IgD-negative memory B cell (primary cell): ENCODE results near the gene SLC24A3. TPM values are rescaled to one million over a fixed set of nuclear protein-coding genes. Genes with fewer than 3 reads are reported as not detected.
A peak's percentile ranks its signal among the peaks of the same experiment; 100 is the strongest.

Experiments
- H3K27ac Mint-ChIP-seq, 3 donors: one replicate each; pipeline ENCODE4 v1.8.0; 2020 to 2022; ENCODE audit warnings: mild to moderate bottlenecking in 3 of 3, mixed read lengths in 3 of 3, moderate library complexity in 1 of 3
- H3K27me3 Mint-ChIP-seq: one replicate; pipeline ENCODE4 v1.8.0; 2021; ENCODE audit warnings: mixed read lengths
- H3K36me3 Mint-ChIP-seq: one replicate; pipeline ENCODE4 v1.8.0; 2020; ENCODE audit warnings: mild to moderate bottlenecking, mixed read lengths
- H3K4me1 Mint-ChIP-seq, 3 donors: one replicate each; pipeline ENCODE4 v1.8.0; 2020 to 2022; ENCODE audit warnings: mixed read lengths in 3 of 3, mild to moderate bottlenecking in 1 of 3
- H3K4me3 Mint-ChIP-seq, 4 donors: one replicate each; pipeline ENCODE4 v1.8.0; 2020 to 2022; ENCODE audit warnings: mild to moderate bottlenecking in 4 of 4, mixed read lengths in 4 of 4, moderate library complexity in 3 of 4
- H3K9me3 Mint-ChIP-seq, 3 donors: one replicate each; pipeline ENCODE4 v1.8.0; 2020 to 2021; ENCODE audit warnings: mixed read lengths in 3 of 3, mild to moderate bottlenecking in 1 of 3
- polyA plus RNA-seq: library from polyadenylated mRNA; unstranded; fragments of 300-500 nt; fragmentation: Illumina TruSeq; gene quantifications from one replicate; pipeline ENCODE4 v1.2.3, GENCODE V29; 2021

Gene SLC24A3
- polyA plus RNA-seq, 1 donor from 2014 or later, result not detected

DNA sequence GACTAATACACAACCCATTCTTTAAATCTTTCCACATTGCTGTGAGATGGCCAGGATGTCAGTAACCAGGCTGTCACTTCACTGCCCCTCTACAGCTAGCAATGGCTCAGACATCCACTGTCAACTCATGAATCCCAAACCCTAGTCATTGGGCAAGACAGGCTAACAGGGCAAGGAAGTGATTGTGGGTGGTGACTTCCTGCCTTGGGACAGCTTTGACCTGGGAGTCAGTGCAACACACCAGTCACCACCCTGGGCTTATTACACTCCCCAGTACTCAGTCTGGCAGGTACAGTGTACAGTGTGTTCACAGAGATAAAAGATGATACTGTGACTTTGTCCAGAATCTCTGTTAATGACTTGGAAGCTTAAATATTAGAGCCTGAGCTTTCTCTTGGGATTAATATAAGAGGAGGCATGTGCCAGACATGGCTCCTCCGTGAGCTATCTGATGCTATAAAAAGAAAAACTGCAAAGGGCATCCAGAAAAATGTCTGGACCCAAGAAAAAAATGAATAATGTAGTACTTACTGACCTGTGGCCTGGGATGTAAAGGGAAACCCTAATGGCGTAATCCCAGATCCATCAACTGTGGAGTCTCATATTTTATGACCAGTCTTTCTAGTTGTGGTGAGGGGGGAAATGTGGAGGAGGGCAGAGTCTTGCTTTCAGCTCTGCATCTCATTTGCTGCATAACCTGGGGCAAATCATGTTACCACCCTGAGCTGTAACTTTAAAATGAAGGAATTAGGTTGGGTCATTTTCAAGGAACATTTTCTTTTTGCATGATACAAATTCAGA lies 244.4 kb downstream of the SLC24A3 start:
- H3K27me3 Mint-ChIP-seq, result no peaks in the 10 kb centered on the region
- no peaks in the 10 kb centered on the region for H3K36me3 Mint-ChIP-seq

DNA sequence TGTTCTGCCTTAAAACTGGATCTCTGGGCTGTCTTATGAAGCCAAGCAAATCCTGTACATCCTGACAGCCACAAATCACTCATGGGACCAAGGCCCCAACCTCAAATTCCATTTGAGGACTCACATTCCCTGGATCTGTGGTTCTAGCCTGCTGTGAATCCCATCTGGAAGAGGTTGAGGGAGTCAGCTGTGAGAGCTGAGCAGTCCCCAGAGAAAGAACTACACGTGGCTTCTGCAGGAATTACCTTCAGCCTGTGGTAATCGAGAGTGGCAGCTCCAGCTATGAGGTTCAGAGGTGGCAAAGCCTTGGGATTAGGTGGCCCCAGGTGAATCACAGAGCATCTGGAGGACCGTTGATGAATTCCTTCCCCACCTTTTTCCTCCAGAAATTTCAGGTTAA lies 245.2 kb downstream of the SLC24A3 start:
- H3K4me3 Mint-ChIP-seq, result no peak overlapping the region
- no peaks in the 10 kb centered on the region for H3K27me3 Mint-ChIP-seq
- H3K9me3 Mint-ChIP-seq, result no peaks in the 10 kb centered on the region
- H3K27ac Mint-ChIP-seq, result no peak overlapping the region
- no peaks in the 10 kb centered on the region for H3K36me3 Mint-ChIP-seq
- H3K4me1 Mint-ChIP-seq, result no peaks in the 10 kb centered on the region

More for the DNA sequence above, 244.4 kb downstream of the SLC24A3 start:
- Mint-ChIP-seq H3K9me3 (no peaks in the 10 kb centered on the region), H3K27ac (peak overlapping the region in 1 of 3 donors; percentile 21), H3K4me1 (no peaks in the 10 kb centered on the region), H3K4me3 (no peak overlapping the region)

DNA sequence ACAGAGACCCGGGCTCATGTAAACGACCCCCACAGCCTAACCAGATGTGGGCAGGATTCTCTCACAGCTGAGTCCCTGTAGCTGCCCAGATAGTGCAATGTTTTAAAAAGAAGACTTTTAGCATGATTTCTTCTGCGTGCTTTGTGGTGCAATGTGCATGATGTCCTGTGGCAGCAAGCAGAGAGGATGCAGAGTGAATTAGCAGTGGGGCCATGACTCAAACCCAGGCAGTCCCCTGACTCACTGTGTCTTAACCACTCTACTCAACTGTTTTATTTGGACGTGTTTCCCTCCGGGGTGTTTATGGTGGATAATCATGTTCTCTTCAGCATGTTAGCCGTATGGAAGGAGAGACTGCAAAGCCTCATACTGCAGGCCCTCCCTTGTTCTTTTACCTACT lies 247.9 kb downstream of the SLC24A3 start:
- Mint-ChIP-seq H3K27ac (no peak overlapping the region), H3K36me3 (no peaks in the 10 kb centered on the region), H3K4me3 (no peak overlapping the region), H3K27me3 (no peaks in the 10 kb centered on the region), H3K4me1 (no peaks in the 10 kb centered on the region), H3K9me3 (peaks cover 0 to 2% (median 0%) of the 10 kb centered on the region in 3 donors)

DNA sequence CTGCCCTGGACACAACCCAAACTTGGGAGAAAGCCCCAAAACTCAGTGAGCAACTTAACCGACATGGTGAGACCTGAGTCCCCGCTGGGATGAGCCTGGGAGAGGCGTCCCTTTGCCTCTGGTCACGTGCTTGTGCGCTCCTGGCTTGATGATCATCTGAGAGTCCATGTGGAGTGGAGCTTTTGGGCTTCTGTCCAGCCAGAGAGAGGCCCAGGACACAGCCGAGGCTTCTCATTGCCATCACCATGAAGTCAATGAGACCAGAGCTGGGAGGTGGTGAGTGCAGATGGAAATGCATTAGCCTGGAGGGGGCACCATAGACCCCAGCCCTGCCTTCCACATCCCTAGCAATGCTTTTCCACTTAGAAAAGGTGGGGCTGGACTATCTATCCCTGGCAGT lies 250.0 kb downstream of the SLC24A3 start:
- Mint-ChIP-seq H3K27ac (no peak overlapping the region), H3K4me3 (no peak overlapping the region), H3K9me3 (peaks cover 0 to 2% (median 0%) of the 10 kb centered on the region in 3 donors), H3K27me3 (no peaks in the 10 kb centered on the region), H3K36me3 (no peaks in the 10 kb centered on the region), H3K4me1 (no peaks in the 10 kb centered on the region)

DNA sequence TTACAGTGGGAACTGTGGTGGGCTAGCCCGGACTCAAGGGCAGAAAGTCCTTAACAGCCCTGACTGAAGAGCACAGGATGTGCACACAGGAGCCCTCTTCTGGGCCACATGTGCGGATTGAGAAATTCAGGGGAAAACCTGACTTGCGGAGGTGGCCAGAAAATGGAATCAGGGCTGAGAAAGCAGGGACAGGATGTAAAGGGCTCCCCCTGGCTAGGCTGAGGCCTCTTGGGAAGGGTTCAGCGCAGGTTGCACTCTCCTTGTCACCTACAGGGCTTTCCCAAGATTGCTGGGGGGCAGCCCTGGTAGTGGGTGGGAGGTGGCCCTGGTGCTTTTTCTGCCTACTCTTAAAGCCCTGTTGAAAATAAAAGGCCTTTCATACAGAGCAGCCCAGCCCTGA lies 251.2 kb downstream of the SLC24A3 start:
- Mint-ChIP-seq H3K9me3 (peaks cover 0 to 2% (median 0%) of the 10 kb centered on the region in 3 donors), H3K36me3 (no peaks in the 10 kb centered on the region), H3K27me3 (no peaks in the 10 kb centered on the region), H3K27ac (no peak overlapping the region), H3K4me1 (no peaks in the 10 kb centered on the region), H3K4me3 (no peak overlapping the region)

DNA sequence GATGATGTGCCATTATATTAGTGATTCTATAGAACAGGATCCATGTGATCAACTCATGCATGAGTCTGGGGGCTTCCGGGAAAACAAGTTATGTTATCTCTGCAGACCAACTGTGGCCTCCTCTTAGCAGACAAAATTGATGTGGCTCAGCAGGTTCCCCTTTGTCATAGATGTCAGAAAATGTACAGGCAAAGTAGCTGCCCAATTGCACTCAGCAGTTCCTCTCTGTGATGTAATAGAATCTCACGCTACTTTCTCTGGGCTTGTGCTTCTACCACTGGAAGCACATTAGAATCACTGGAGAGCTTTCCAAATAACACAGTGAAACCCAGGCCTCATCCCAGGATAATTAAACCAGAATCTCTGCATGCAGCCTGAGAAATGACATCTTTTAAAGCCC lies 253.1 kb downstream of the SLC24A3 start:
- H3K27me3 Mint-ChIP-seq, result no peaks in the 10 kb centered on the region
- no peaks in the 10 kb centered on the region for H3K36me3 Mint-ChIP-seq
- H3K9me3 Mint-ChIP-seq, result peaks cover 0 to 2% (median 0%) of the 10 kb centered on the region in 3 donors
- no peak overlapping the region for H3K4me3 Mint-ChIP-seq
- no peak overlapping the region for H3K27ac Mint-ChIP-seq
- no peaks in the 10 kb centered on the region for H3K4me1 Mint-ChIP-seq

DNA sequence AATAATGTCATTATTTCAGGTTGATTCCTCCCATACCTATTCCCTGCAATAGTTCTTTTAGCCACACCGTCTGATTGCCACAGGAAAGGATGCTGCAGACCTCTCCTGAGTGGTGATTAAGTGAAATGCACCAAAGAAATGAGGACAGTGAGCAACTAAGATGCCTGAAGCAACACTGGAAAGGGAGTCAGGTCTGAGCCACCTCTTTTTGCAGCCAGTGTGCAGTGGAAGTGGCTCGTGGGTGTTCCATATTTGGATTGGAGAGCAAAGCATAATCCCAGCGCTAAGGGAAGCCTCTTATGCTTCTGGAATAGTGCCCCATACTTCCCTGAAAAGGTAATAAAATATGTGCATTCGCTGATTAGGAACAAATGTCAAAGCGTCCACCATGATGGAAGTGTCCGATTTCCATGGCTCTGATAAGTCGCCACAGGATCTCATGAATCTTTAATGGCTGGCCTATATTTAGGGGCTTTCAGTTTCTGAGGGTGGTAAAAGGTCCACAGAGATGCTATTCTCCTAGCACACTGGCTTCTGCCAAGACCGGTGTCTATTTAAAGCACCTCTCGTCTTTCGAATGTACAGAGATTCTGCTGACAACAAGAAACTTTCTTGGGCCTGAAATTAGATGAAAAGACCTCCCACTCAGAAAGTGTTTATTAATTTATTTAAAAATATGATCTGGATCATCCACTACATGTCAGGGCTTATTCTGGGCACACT lies 253.9 kb downstream of the SLC24A3 start:
- no peaks in the 10 kb centered on the region for H3K36me3 Mint-ChIP-seq
- H3K9me3 Mint-ChIP-seq, result peaks cover 0 to 2% (median 0%) of the 10 kb centered on the region in 3 donors
- H3K4me1 Mint-ChIP-seq, result no peaks in the 10 kb centered on the region
- no peaks in the 10 kb centered on the region for H3K27me3 Mint-ChIP-seq
- H3K27ac Mint-ChIP-seq, result no peak overlapping the region
- H3K4me3 Mint-ChIP-seq, result no peak overlapping the region

DNA sequence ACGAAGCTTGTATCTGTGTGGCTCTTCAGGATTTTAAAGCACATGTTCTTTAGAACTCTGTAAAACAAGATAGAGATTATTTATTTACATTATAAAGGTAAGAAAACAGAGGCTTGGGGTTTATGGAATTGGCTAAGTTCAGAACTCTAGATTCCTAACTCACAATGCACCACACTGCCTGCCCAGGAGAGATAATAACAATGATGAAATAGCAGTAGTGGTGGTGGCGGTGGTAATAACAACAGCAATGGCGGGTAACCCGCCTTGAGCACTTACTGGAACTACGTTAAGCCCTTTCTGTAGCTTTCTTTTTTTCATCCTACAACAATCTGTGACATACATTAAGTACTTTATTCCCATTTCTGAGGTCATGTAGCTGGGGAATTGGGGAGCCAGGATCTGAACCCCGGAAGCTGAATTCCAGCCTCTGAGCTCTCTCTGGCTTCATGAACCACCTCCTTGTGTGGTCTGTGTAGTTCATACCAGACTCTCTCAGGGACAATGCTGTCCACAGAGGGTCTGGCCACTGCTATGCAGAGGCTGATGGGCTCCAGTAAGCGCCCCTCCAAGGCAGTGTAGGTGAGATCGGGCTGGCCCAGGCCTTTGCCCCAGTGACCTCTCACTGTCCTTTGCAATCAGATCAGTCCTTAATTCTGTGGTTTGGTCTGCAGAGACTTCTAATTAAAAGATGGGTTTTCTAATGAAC lies 260.9 kb downstream of the SLC24A3 start:
- no peak overlapping the region for H3K4me3 Mint-ChIP-seq
- no peaks in the 10 kb centered on the region for H3K4me1 Mint-ChIP-seq
- H3K9me3 Mint-ChIP-seq, result peaks cover 0 to 4% (median 0%) of the 10 kb centered on the region in 3 donors
- H3K27me3 Mint-ChIP-seq, result no peaks in the 10 kb centered on the region
- no peak overlapping the region for H3K27ac Mint-ChIP-seq
- H3K36me3 Mint-ChIP-seq, result no peaks in the 10 kb centered on the region

DNA sequence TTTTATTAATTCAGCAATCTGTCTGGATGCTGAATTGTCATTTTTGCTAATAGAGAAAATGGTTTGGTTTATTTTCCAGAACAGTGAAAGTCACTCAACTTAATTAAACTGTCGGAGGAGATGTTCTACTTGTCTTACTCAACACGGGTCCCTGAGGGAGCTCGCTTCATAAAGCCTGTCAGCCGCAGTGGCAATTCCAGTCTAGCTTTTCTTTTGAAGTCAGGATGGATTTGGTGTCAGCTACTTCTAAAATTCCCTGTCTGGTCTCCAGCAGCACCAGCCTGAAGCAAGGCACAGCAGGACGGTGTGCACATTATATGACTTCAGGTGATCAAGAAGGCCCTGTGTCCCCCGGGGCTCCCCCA lies 261.5 kb downstream of the SLC24A3 start:
- Mint-ChIP-seq H3K9me3 (peaks cover 0 to 4% (median 0%) of the 10 kb centered on the region in 3 donors), H3K27ac (no peak overlapping the region), H3K27me3 (no peaks in the 10 kb centered on the region), H3K4me1 (no peaks in the 10 kb centered on the region), H3K4me3 (no peak overlapping the region), H3K36me3 (no peaks in the 10 kb centered on the region)

DNA sequence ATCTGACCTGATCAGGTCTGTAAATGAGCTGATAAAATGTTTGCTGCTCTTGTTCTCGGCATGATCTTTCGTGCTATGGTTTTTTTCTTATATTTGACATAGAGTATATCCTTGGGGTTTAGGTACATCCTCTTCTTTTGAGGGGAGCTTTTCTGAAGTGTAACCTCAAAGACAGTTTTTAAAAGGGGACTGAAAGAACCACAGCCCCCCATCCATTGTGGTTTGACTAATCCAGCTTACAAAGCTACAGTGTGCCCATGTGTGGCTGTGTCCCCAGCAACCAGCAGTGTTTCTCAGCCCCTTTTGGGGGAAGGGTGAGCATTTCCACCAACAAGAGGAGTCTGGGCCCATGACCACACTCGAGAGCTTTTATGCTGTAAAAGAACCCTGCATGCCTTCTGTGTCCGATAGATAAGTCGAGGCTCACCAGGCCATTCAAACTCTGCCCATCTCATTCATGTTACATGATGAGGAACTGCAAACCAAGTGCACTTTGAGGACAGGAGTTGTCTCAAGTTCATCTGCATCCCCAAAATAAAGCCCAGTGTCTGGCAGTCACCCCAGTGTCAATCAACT lies 266.0 kb downstream of the SLC24A3 start:
- Mint-ChIP-seq H3K27me3 (peaks cover 1% of the 10 kb centered on the region), H3K4me3 (no peak overlapping the region), H3K9me3 (peaks cover 0 to 8% (median 3%) of the 10 kb centered on the region in 3 donors), H3K4me1 (no peaks in the 10 kb centered on the region), H3K27ac (no peak overlapping the region), H3K36me3 (no peaks in the 10 kb centered on the region)

DNA sequence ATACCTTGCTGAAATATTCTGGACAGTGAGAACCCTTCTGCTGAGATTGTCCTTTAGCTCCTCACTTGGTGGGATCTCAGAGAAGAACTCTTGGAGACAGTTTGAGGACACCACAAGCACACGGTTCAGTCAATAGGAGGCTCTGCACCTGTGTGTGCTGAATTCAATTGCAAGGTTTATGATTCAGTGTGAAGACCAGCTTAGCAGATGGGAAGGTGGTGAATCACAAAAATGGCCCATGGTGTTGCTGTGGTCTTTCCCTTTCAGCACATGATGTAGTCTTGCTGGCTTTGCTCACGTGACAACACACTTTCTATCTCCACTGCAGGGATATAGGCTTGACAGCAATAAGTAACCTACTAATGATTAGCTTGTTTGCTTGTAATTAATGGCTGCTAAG lies 270.3 kb downstream of the SLC24A3 start:
- Mint-ChIP-seq H3K36me3 (no peaks in the 10 kb centered on the region), H3K27me3 (peaks cover 1% of the 10 kb centered on the region), H3K27ac (no peak overlapping the region), H3K9me3 (peaks cover 0 to 5% (median 3%) of the 10 kb centered on the region in 3 donors), H3K4me1 (no peaks in the 10 kb centered on the region), H3K4me3 (no peak overlapping the region)

DNA sequence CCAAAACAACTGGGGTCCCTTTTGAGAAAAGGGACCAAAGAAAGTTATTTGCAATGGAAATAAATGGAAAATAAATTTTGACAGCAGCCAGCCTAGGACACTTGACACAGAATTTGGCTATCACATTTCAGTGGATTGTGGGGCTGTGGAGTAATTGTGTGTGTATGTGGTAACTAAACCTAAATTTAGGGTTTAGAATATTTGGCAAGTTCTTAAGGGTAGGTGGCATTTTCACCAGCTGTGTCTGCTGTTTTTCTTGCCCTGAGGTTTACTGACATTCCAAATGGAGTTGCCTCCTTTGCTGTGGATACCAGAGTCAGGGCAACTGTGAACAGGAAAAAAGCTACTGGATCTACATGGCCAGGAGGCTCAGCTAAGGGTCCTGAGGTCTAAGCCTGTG lies 270.9 kb downstream of the SLC24A3 start:
- no peaks in the 10 kb centered on the region for H3K4me1 Mint-ChIP-seq
- no peaks in the 10 kb centered on the region for H3K36me3 Mint-ChIP-seq
- peaks cover 0 to 5% (median 3%) of the 10 kb centered on the region in 3 donors for H3K9me3 Mint-ChIP-seq
- no peak overlapping the region for H3K27ac Mint-ChIP-seq
- H3K4me3 Mint-ChIP-seq, result no peak overlapping the region
- H3K27me3 Mint-ChIP-seq, result peaks cover 1% of the 10 kb centered on the region

DNA sequence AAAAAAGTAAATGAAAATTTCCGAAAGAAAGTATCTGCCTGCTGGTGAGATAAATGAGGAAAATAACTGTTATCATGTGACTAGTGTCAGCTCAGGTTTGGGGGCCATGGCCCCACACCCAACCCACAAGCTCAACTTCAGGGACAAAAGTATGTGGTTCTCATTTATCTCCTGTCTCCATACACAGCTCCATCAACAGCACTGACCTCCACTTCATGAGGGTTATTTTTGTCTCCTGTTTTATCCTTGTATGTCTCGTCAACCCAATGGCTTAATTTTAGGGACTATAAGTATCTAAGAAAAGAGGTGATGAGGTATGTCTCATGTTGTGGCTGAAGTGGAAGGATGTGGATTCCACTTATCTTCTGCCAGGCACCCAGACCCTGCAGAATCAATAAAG lies 274.0 kb downstream of the SLC24A3 start:
- Mint-ChIP-seq H3K27me3 (peaks cover 3% of the 10 kb centered on the region), H3K36me3 (no peaks in the 10 kb centered on the region), H3K27ac (no peak overlapping the region), H3K9me3 (peaks cover 0 to 5% (median 3%) of the 10 kb centered on the region in 3 donors), H3K4me1 (no peaks in the 10 kb centered on the region), H3K4me3 (no peak overlapping the region)

DNA sequence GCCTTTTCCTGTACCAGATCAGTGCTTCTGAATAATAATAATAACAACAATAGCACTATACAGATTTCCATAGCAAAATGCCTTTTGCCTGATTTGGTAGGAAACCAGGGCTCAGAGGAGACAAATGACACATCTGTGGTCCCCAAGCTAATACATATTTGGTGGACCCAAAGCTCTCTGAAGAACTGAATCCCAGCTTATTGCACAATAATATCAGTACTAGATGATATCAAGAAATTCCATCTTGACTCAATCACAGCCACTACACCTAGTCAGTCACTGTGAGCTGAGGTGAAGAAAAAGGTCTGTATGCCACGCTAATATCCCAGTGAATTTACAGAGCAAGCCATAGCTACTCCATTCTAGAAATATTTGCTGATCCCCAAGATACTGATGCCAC lies 275.0 kb downstream of the SLC24A3 start:
- no peaks in the 10 kb centered on the region for H3K36me3 Mint-ChIP-seq
- H3K4me3 Mint-ChIP-seq, result no peak overlapping the region
- peaks cover 3% of the 10 kb centered on the region for H3K27me3 Mint-ChIP-seq
- no peaks in the 10 kb centered on the region for H3K4me1 Mint-ChIP-seq
- H3K27ac Mint-ChIP-seq, result no peak overlapping the region
- H3K9me3 Mint-ChIP-seq, result no peaks in the 10 kb centered on the region

DNA sequence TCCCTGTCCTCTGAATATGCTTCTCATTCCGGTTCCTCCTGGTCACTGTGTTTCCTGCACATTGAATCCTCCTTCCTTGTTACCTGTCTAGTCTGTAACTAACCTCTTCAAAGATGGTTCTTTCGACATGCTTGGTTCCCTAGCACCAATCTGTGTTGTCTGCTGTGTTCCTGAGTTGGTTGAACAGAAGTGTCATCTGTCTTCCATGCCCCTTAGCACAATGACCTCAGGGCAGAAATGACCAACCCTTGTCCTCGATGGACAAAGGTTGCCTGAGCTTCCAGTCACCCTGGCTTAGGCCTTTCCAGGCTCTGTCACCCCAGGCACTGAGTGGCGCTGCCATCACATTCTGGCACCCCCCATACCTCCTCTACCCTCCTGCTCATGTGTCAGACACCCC lies 278.8 kb downstream of the SLC24A3 start:
- Mint-ChIP-seq H3K4me3 (no peak overlapping the region), H3K27me3 (peaks cover 3% of the 10 kb centered on the region), H3K9me3 (no peaks in the 10 kb centered on the region), H3K27ac (no peak overlapping the region), H3K4me1 (no peaks in the 10 kb centered on the region), H3K36me3 (no peaks in the 10 kb centered on the region)
